Suprapubic skin (tissue), 4 donors: ENCODE results near the gene SLC9A5. TPM values are rescaled to one million over a fixed set of nuclear protein-coding genes. Genes with fewer than 3 reads are reported as not detected.

ENCODE experiments used
- DNase-seq, 2 donors: peaks; one replicate each; pipeline ENCODE4 v3.0.0-alpha.2; 2019; ENCODE audit warnings: low spot score in 2 of 2
- H3K27ac ChIP-seq: fragments of 200-600 bp; sonication (generic); one replicate; pipeline ENCODE4 v1.5.1; 2019
- H3K27me3 ChIP-seq: fragments of 200-600 bp; sonication (generic); one replicate; pipeline ENCODE4 v1.5.1; 2019
- H3K36me3 ChIP-seq: fragments of 200-600 bp; sonication (generic); one replicate; pipeline ENCODE4 v1.5.1; 2019
- H3K4me1 ChIP-seq: fragments of 200-600 bp; sonication (generic); one replicate; pipeline ENCODE4 v1.5.1; 2019
- H3K4me3 ChIP-seq: fragments of 200-600 bp; sonication (generic); one replicate; pipeline ENCODE4 v1.5.1; 2019; ENCODE audit warnings: mild to moderate bottlenecking
- H3K9me3 ChIP-seq: fragments of 200-600 bp; sonication (generic); one replicate; pipeline ENCODE4 v1.5.1; 2019
- CTCF ChIP-seq, 2 donors: fragments of 200-600 bp in 1 of 2; fragments of 450-650 bp in 1 of 2; sonication (generic) in 1 of 2; IDR thresholded peaks; one replicate each; pipeline ENCODE4 v1.5.1; 2016 to 2019; ENCODE audit warnings: antibody characterized with exemption in 2 of 2, mild to moderate bottlenecking in 1 of 2, moderate library complexity in 1 of 2
- EP300 ChIP-seq: sonication (generic); formaldehyde crosslinking; IDR thresholded peaks from one replicate; pipeline ENCODE4 v1.6.1; 2017; ENCODE audit warnings: antibody characterized with exemption
- POLR2A ChIP-seq, 2 donors: fragments of 450-650 bp; IDR thresholded peaks; one replicate each; pipeline ENCODE4 v1.6.1; 2017; ENCODE audit warnings: antibody characterized with exemption in 2 of 2, mild to moderate bottlenecking in 2 of 2, moderate library complexity in 2 of 2
- POLR2AphosphoS5 ChIP-seq, 3 donors: sonication (generic); formaldehyde crosslinking; IDR thresholded peaks; one replicate each; pipeline ENCODE4 v1.6.1; 2017; ENCODE audit warnings: antibody characterized with exemption in 3 of 3
- WGBS: methylation state at CpG from one replicate; pipeline ENCODE4 v1.1.5; 2018; 5-methylcytosine and 5-hydroxymethylcytosine counted together
- total RNA-seq, 4 donors: library from RNA; depleted of rRNA; stranded (reverse); fragments of >200 nt; gene quantifications; one replicate each; pipeline ENCODE4 v1.1.0, GENCODE V29; 2016

The SLC9A5 gene
- total RNA-seq, 4 donors from 2014 or later, result 0.26 to 0.64 (median 0.43) TPM

- WGBS, result 92% methylated on average over 2 of the region's 2 CpGs
- Histone ChIP-seq H3K27me3 (no peaks in the 10 kb centered on the region), H3K9me3 (no peaks in the 10 kb centered on the region), H3K4me3 (no peak overlapping the region), H3K36me3 (peaks cover 13% of the 10 kb centered on the region), H3K27ac (no peak overlapping the region), H3K4me1 (peaks cover 34% of the 10 kb centered on the region)
- no peak for DNase-seq
- TF ChIP-seq EP300 (no peak), CTCF (IDR thresholded peaks at IDR 0.05) (no peak), POLR2A (IDR thresholded peaks at IDR 0.05) (no peak), POLR2AphosphoS5 (IDR thresholded peaks at IDR 0.05) (no peak)
These were observed 26.5 kb downstream of the SLC9A5 start for GRCh38 chr16:67275321-67275720.

- Histone ChIP-seq H3K27me3 (no peaks in the 10 kb centered on the region), H3K36me3 (peaks cover 13% of the 10 kb centered on the region), H3K9me3 (no peaks in the 10 kb centered on the region), H3K27ac (peak overlapping the region; percentile 79), H3K4me1 (peaks cover 36% of the 10 kb centered on the region), H3K4me3 (peak overlapping the region; percentile 74)
- no peak for DNase-seq
- no peak for TF ChIP-seq EP300
- no peak for TF ChIP-seq POLR2AphosphoS5 (IDR thresholded peaks at IDR 0.05)
- TF ChIP-seq CTCF (IDR thresholded peaks at IDR 0.05), result no peak
- TF ChIP-seq POLR2A (IDR thresholded peaks at IDR 0.05), result no peak
- WGBS, result 70% methylated on average over 4 of the region's 4 CpGs
These were observed 28.7 kb downstream of the SLC9A5 start for GRCh38 chr16:67277294-67277998.

- no peak for DNase-seq
- H3K27ac ChIP-seq, result peak overlapping the region; percentile 79
- H3K27me3 ChIP-seq, result no peaks in the 10 kb centered on the region
- peaks cover 17% of the 10 kb centered on the region for H3K36me3 ChIP-seq
- H3K4me1 ChIP-seq, result peaks cover 36% of the 10 kb centered on the region
- peak overlapping the region; percentile 74 for H3K4me3 ChIP-seq
- TF ChIP-seq POLR2A (IDR thresholded peaks at IDR 0.05) (no peak), POLR2AphosphoS5 (IDR thresholded peaks at IDR 0.05) (no peak), CTCF (IDR thresholded peaks at IDR 0.05) (no peak), EP300 (no peak)
- no peaks in the 10 kb centered on the region for H3K9me3 ChIP-seq
- WGBS, result 33% methylated on average over 11 of the region's 13 CpGs
These were observed 29.4 kb downstream of the SLC9A5 start for GRCh38 chr16:67277999-67278772.

- no peak for DNase-seq
- Histone ChIP-seq H3K9me3 (no peaks in the 10 kb centered on the region), H3K4me1 (peaks cover 36% of the 10 kb centered on the region), H3K4me3 (peak overlapping the region; percentile 74), H3K36me3 (peaks cover 17% of the 10 kb centered on the region), H3K27me3 (no peaks in the 10 kb centered on the region), H3K27ac (peak overlapping the region; percentile 79)
- WGBS, result 0% methylated on average over 1 of the region's 42 CpGs
- TF ChIP-seq EP300, result no peak
- no peak for TF ChIP-seq POLR2AphosphoS5 (IDR thresholded peaks at IDR 0.05)
These were observed 30.1 kb downstream of the SLC9A5 start for GRCh38 chr16:67278773-67279295.

GRCh38 chr16:67279296-67280089, 30.7 kb downstream of the SLC9A5 start, which contains the start of gene PLEKHG4:
Gene PLEKHG4 (plus strand): TSS chr16:67279532. CDS start chr16:67280045, 513 bp downstream.
- peaks cover 17% of the 10 kb centered on the region for H3K36me3 ChIP-seq
- no peak for TF ChIP-seq EP300
- TF ChIP-seq CTCF (IDR thresholded peaks at IDR 0.05), result peak; percentile 58 to 95
- 60% methylated on average over 1 of the region's 83 CpGs for WGBS
- H3K4me1 ChIP-seq, result peaks cover 36% of the 10 kb centered on the region
- no peaks in the 10 kb centered on the region for H3K9me3 ChIP-seq
- H3K4me3 ChIP-seq, result peak within 1 kb of the TSS; percentile 74
- peak in 1 of 2 donors; percentile 84 for DNase-seq
- H3K27me3 ChIP-seq, result no peaks in the 10 kb centered on the region
- H3K27ac ChIP-seq, result peak within 1 kb of the TSS; percentile 79
